GM23338 (cell line): ENCODE data around the gene FBXW11. TPM values are rescaled to one million over a fixed set of nuclear protein-coding genes. Genes with fewer than 3 reads are reported as not detected.

Experiments
- ATAC-seq: fragments of 200-7000 bp; cut with Tn5 transposase; 3 replicates; pipeline ENCODE4 v1.9.1; 2020
- DNase-seq: peaks from one replicate; pipeline ENCODE4 v3.0.0-alpha.2; 2015; ENCODE audit warnings: low spot score
- H2AFZ ChIP-seq: fragments of 200-600 bp; sonication (generic); 2 replicates; pipeline ENCODE4 v1.8.0; 2016; ENCODE audit warnings: antibody characterized with exemption, mild to moderate bottlenecking, moderate library complexity
- H3F3A ChIP-seq: fragments of 200-600 bp; sonication (generic); replicated peaks from 2 replicates; pipeline ENCODE4 v1.8.0; 2017; ENCODE audit warnings: antibody characterized with exemption, mixed run types, low read depth
- H3K27ac ChIP-seq: fragments of 200-600 bp; sonication (generic); 2 replicates; pipeline ENCODE4 v1.6.1; 2016; ENCODE audit warnings: low read depth
- H3K27me3 ChIP-seq: fragments of 200-600 bp; sonication (generic); 2 replicates; pipeline ENCODE4 v1.8.0; 2016; ENCODE audit warnings: mild to moderate bottlenecking, mixed run types, moderate library complexity; ENCODE audit not compliant: insufficient read depth
- H3K36me3 ChIP-seq: fragments of 200-600 bp; sonication (generic); 2 replicates; pipeline ENCODE4 v1.8.0; 2016; ENCODE audit warnings: mild to moderate bottlenecking; ENCODE audit not compliant: insufficient read depth
- H3K4me1 ChIP-seq: fragments of 200-600 bp; sonication (generic); 2 replicates; pipeline ENCODE4 v1.8.0; 2016; ENCODE audit warnings: mild to moderate bottlenecking, moderate library complexity; ENCODE audit not compliant: insufficient read depth
- H3K4me2 ChIP-seq: fragments of 200-600 bp; sonication (generic); 2 replicates; pipeline ENCODE4 v1.7.1; 2017; ENCODE audit warnings: mixed run types
- H3K4me3 ChIP-seq: fragments of 200-600 bp; sonication (generic); 2 replicates; pipeline ENCODE4 v1.6.1; 2016; ENCODE audit warnings: mixed run types
- H3K79me2 ChIP-seq: fragments of 200-600 bp; sonication (generic); replicated peaks from 2 replicates; pipeline ENCODE4 v1.8.0; 2017; ENCODE audit warnings: mild to moderate bottlenecking; ENCODE audit not compliant: insufficient read depth
- H3K9me2 ChIP-seq: fragments of 200-600 bp; sonication (generic); 2 replicates; pipeline ENCODE4 v1.8.0; 2017; ENCODE audit not compliant: insufficient read depth
- H4K20me1 ChIP-seq: fragments of 200-600 bp; sonication (generic); replicated peaks from 2 replicates; pipeline ENCODE4 v1.8.0; 2017; ENCODE audit warnings: mild to moderate bottlenecking; ENCODE audit not compliant: insufficient read depth
- H3K27ac Mint-ChIP-seq: 2 replicates; pipeline ENCODE4 v1.8.0; 2020; ENCODE audit warnings: inconsistent platforms, mild to moderate bottlenecking, moderate library complexity, mixed read lengths
- H3K27me3 Mint-ChIP-seq: 3 replicates; pipeline ENCODE4 v1.8.0; 2022; ENCODE audit warnings: low read depth, mild to moderate bottlenecking, moderate library complexity, mixed read lengths, inconsistent platforms; ENCODE audit not compliant: insufficient read depth, poor library complexity
- H3K36me3 Mint-ChIP-seq: 3 replicates; pipeline ENCODE4 v1.8.0; 2021; ENCODE audit warnings: low read depth, mild to moderate bottlenecking, inconsistent platforms, moderate library complexity, mixed read lengths
- H3K4me1 Mint-ChIP-seq: 3 replicates; pipeline ENCODE4 v1.8.0; 2020; ENCODE audit warnings: mild to moderate bottlenecking, inconsistent platforms, mixed read lengths
- H3K4me3 Mint-ChIP-seq: 3 replicates; pipeline ENCODE4 v1.8.0; 2021; ENCODE audit warnings: moderate library complexity, mild to moderate bottlenecking, inconsistent platforms, mixed read lengths
- H3K9me3 Mint-ChIP-seq: 3 replicates; pipeline ENCODE4 v1.8.0; 2020; ENCODE audit warnings: moderate library complexity, mild to moderate bottlenecking, inconsistent platforms, mixed read lengths
- CREB1 ChIP-seq: fragments of 250-450 bp; sonication (Bioruptor Pico); IDR thresholded peaks from 2 replicates; pipeline ENCODE4 v1.5.0; 2020; ENCODE audit warnings: low read depth, mild to moderate bottlenecking, moderate library complexity
- CTCF ChIP-seq, 2 experiments: fragments of 200-600 bp in 1 of 2; sonication (generic) in 1 of 2; conservative IDR thresholded peaks; 2 replicates each; pipeline versions ENCODE4 v1.5.1 to v1.6.1; 2016 to 2017; ENCODE audit warnings: antibody characterized with exemption in 2 of 2, low read depth in 2 of 2, mild to moderate bottlenecking in 2 of 2, moderate library complexity in 1 of 2
- ETS1 ChIP-seq: IDR thresholded peaks from 2 replicates; pipeline ENCODE4 v1.6.1; 2016; ENCODE audit warnings: antibody characterized with exemption
- EZH2 ChIP-seq: fragments of 200-600 bp; sonication (generic); IDR thresholded peaks from one replicate; pipeline ENCODE4 v1.8.0; 2017; ENCODE audit warnings: antibody characterized with exemption, mild to moderate bottlenecking, low read depth; ENCODE audit not compliant: unreplicated experiment
- EZH2phosphoT487 ChIP-seq: fragments of 200-600 bp; sonication (generic); IDR thresholded peaks from one replicate; pipeline ENCODE4 v1.8.1; 2018; ENCODE audit warnings: antibody characterized with exemption; ENCODE audit not compliant: unreplicated experiment
- JUNB ChIP-seq: IDR thresholded peaks from one replicate; pipeline ENCODE4 v1.6.1; 2016; ENCODE audit warnings: antibody characterized with exemption; ENCODE audit not compliant: unreplicated experiment
- NANOG ChIP-seq: IDR thresholded peaks from 2 replicates; pipeline ENCODE4 v1.6.1; 2016; ENCODE audit warnings: antibody characterized with exemption, borderline replicate concordance
- STAT1 ChIP-seq: IDR thresholded peaks from one replicate; pipeline ENCODE4 v1.6.1; 2016; ENCODE audit warnings: antibody characterized with exemption; ENCODE audit not compliant: unreplicated experiment
- ZNF114 ChIP-seq: fragments of 250-450 bp; sonication (Bioruptor Pico); IDR thresholded peaks from 2 replicates; pipeline ENCODE4 v1.5.0; 2020; ENCODE audit warnings: mild to moderate bottlenecking, moderate library complexity
- ZNF462 ChIP-seq: fragments of 250-450 bp; sonication (Bioruptor Pico); IDR thresholded peaks from 2 replicates; pipeline ENCODE4 v1.5.0; 2020; ENCODE audit warnings: mild to moderate bottlenecking, moderate library complexity
- polyA plus RNA-seq: library from polyadenylated mRNA; unstranded; fragments of >200 nt; fragmentation: Nextera tagmentation; extraction: Ambion mirVana; gene quantifications from 2 replicates; pipeline ENCODE4 v1.2.1, GENCODE V29; 2016
- total RNA-seq: library from RNA; depleted of rRNA; stranded (reverse); fragments of >200 nt; shearing (Covaris generic); gene quantifications from 2 replicates; pipeline ENCODE4 v1.2.3, GENCODE V29; 2014

FBXW11 gene
- total and polyA plus RNA-seq, 2 experiments from 2014 or later, result 45.0 to 88.0 TPM

GRCh38 chr5:171895081-171895480, 111.4 kb downstream of the FBXW11 start:
- no peaks in the 10 kb centered on the region for H3F3A ChIP-seq
- no peak overlapping the region for H3K27ac ChIP-seq
- H4K20me1 ChIP-seq, result peaks cover 14% of the 10 kb centered on the region
- TF ChIP-seq EZH2phosphoT487 (no peak), STAT1 (no peak), JUNB (no peak), EZH2 (no peak), NANOG (no peak), ZNF462 (no peak), CREB1 (CRISPR knock-in tag) (no peak), CTCF (conservative IDR thresholded peaks at IDR 0.05; ENCODE audit: low read depth in 2 of 2) (no peak), ZNF114 (no peak), ETS1 (no peak)
- Mint-ChIP-seq H3K4me1 (peaks cover 4% of the 10 kb centered on the region; the same call in 2 of the 3 replicates), H3K9me3 (no peaks in the 10 kb centered on the region), H3K27me3 (no peaks in the 10 kb centered on the region), H3K27ac (no peak overlapping the region), H3K36me3 (peaks cover 10% of the 10 kb centered on the region; the same call in 2 of the 3 replicates), H3K4me3 (no peak overlapping the region)
- no peaks in the 10 kb centered on the region for H3K27me3 ChIP-seq
- H2AFZ ChIP-seq, result no peak overlapping the region
- H3K4me1 ChIP-seq, result no peaks in the 10 kb centered on the region
- ATAC-seq (no peak), DNase-seq (no peak)
- no peak overlapping the region for H3K4me3 ChIP-seq
- H3K36me3 ChIP-seq, result peaks cover 15% of the 10 kb centered on the region; the same call in 1 of the 2 replicates
- H3K9me2 ChIP-seq, result no peaks in the 10 kb centered on the region
- H3K79me2 ChIP-seq, result peaks cover 10% of the 10 kb centered on the region
- no peak overlapping the region for H3K4me2 ChIP-seq
